HG03097 (cell line): ENCODE results near the gene TLR7.

Source experiments
- ATAC-seq: cut with Tn5 transposase; IDR thresholded peaks from one replicate; pipeline ENCODE4 v1.9.1; 2021; ENCODE audit not compliant: unreplicated experiment, low FRiP score

Gene TLR7

GRCh38 chrX:12890467-12890866 is 23.6 kb downstream of the TLR7 start:
- peak; percentile 61 for ATAC-seq

- no peak for ATAC-seq
These were observed 24.3 kb downstream of the TLR7 start for GRCh38 chrX:12891171-12891570.

- no peak for ATAC-seq
These were observed 25.1 kb downstream of the TLR7 start for GRCh38 chrX:12891915-12892506.

GRCh38 chrX:12892716-12893115 is 25.8 kb downstream of the TLR7 start:
- ATAC-seq: no peak

GRCh38 chrX:12894074-12895030 is 27.5 kb downstream of the TLR7 start:
- ATAC-seq: no peak

GRCh38 chrX:12895866-12896265 is 29.0 kb downstream of the TLR7 start:
- ATAC-seq: no peak

- no peak for ATAC-seq
These were observed 30.1 kb downstream of the TLR7 start for GRCh38 chrX:12896935-12897334.

GRCh38 chrX:12898073-12898472 is 31.2 kb downstream of the TLR7 start:
- ATAC-seq: no peak

GRCh38 chrX:12899506-12899905 is 32.6 kb downstream of the TLR7 start:
- no peak for ATAC-seq

- no peak for ATAC-seq
These were observed 34.6 kb downstream of the TLR7 start for GRCh38 chrX:12901486-12901885.

- ATAC-seq: no peak
These were observed 36.8 kb downstream of the TLR7 start for GRCh38 chrX:12903646-12904045.

- ATAC-seq: no peak
These were observed 39.3 kb downstream of the TLR7 start, which contains the start of gene TLR8 for GRCh38 chrX:12906046-12906761. Gene TLR8 (plus strand): TSS chrX:12906620. CDS start chrX:12906707, 87 bp downstream.

- ATAC-seq: no peak
These were observed 43.7 kb downstream of the TLR7 start for GRCh38 chrX:12910423-12911121.

GRCh38 chrX:12911122-12911470 is 44.2 kb downstream of the TLR7 start:
- ATAC-seq: no peak

- ATAC-seq: no peak
These were observed 46.1 kb downstream of the TLR7 start for GRCh38 chrX:12912791-12913482.

GRCh38 chrX:12917753-12918152 is 50.9 kb downstream of the TLR7 start:
- no peak for ATAC-seq

GRCh38 chrX:12919051-12919450 is 52.2 kb downstream of the TLR7 start:
- no peak for ATAC-seq

- ATAC-seq: no peak
These were observed 52.7 kb downstream of the TLR7 start for GRCh38 chrX:12919620-12920019.

- no peak for ATAC-seq
These were observed 54.1 kb downstream of the TLR7 start for GRCh38 chrX:12920990-12921389.
